HG02798 (cell line): ENCODE measurements around the gene SCN3B.

Source experiments
- ATAC-seq: cut with Tn5 transposase; IDR thresholded peaks from one replicate; pipeline ENCODE4 v1.9.1; 2021; ENCODE audit warnings: mild to moderate bottlenecking; ENCODE audit not compliant: unreplicated experiment, poor library complexity

Gene SCN3B

DNA sequence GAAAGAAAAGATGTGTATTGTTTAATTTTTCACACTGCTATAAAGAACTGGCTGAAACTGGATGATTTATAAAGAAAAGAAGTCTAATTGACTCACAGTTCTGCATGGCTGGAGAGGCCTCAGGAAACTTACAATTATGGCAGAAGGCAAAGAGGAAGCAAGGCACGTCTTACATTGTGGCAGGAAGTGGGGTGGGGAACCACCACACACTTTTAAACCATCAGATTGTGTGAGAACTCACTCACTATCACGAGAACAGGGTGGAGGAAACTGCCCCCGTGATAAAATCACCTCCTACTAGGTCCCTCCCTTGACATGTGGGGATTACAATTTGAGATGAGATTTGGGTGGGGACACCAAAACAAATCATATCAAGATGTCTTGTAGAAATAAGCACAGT is 5.5 kb upstream of the SCN3B start:
- peak; percentile 41 for ATAC-seq

DNA sequence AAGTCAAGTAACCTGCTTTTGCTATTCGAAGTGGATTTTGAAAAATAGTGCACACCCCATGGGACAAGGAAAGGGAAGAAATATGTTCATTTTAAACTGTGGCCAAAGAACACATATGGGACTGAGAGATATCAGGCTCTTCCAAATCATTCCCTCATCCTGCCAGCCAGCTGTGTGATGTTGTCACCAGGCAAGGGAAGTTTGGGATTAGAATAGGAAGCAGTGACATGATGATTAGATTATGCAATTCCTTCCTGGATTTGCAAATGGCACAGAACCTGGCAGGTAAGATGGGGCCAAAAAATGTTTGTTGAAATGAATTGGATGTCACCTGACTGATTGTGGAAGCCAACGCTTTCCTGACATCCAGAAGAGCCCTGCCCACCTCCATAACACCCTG is 4.9 kb upstream of the SCN3B start:
- no peak for ATAC-seq

DNA sequence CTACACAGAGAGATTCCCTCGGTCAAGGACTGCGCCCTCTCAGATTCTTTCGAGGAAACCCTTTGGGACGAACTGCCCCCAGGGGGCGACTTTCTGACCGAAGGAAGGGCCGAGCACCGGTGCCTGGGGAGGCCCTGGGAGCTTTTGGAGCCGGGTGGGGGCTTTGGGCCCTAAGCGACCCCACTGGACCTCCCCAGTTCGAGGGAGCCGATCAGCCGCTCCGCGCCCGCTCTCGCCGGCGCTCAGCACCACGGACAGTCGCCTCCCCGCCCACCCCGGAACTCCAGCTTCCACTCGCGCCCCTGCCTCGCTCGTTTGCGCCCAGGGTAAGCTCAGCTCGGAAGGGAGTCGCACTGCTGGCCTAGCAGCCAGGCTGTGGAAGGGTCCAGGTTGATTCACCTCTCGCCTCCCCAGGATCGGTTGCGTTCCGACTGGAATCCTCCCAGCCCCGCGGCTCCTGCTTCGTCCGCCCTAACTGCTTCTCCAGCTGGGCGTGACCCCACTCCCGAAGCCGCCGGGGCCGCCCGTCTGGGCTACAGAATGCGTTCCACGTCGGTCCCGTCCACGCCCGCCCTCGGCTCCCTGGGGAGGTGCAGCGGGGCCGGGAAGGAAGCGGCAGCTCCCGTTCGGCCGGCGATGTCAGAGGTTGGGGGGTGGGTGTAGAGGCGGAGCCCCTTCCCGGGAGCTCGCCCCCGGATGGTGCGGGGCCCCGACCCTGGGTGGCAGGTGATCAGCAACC is 428 bp downstream of the SCN3B start:
- no peak for ATAC-seq

- ATAC-seq = no peak
These were observed 969 bp downstream of the SCN3B start for GRCh38 chr11:123653483-123653826.

GRCh38 chr11:123652599-123652998 is 1.8 kb downstream of the SCN3B start:
- no peak for ATAC-seq

GRCh38 chr11:123650901-123651300 is 3.5 kb downstream of the SCN3B start:
- no peak for ATAC-seq

- no peak for ATAC-seq
These were observed 9.0 kb downstream of the SCN3B start for GRCh38 chr11:123645286-123645975.

DNA sequence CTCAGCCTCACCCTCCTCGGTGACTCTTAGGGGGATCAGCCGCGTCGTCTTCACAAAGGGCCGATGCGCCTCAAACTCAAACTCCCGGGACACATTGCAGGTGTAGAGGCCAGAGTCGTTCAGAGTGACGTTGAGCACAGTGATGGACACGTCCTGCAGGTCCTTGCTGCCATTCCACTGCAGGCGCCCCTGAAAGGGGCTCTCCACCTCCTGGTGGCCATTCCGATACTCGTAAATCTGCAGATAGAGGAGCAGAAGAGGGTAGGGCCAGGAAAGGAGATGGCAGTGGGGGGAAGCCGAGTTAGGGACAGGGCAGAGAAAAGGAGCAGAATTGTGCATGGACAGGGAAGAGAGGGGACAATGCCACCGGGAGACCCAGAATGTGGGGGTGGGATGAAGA is 12.0 kb downstream of the SCN3B start:
- ATAC-seq = no peak

GRCh38 chr11:123641495-123641840 is 13.0 kb downstream of the SCN3B start:
- no peak for ATAC-seq

DNA sequence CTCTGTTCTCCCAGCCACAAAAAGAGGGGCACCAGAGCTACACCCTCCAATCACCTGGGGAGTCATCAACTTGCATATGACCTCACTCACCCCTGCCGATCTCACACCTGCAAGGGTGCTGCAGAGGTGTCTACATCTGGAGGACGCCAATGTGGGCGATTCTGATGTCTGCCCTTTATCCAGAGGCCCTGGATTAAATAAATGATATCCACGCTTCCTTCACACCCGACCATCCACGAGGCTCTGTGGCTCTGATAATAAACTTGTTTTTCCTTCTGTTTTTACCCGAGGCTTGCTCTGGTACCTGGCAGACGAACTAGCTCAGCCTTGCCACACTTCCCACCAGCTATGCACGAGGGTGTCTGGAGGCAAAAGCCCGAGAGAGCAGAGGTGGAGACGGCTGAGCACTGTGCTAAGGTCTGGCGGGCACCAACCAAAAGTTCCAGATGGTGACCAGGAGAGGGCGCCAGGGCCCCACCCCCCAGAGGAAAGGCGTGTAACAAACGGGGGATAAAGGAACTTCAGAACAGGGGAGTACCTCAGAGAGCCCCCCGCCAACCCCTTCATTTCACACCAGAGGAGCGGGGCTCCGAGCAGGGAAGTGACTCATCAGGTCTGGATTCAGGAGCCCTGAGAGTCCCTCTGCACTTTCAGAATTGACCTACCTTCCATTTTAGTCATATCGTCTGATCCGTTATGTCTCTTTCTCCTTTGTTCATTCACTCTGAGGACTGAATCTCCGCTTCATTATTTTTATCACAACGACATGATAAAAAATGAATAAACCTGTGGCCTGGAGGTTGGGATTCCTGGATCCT is 13.5 kb downstream of the SCN3B start:
- ATAC-seq = peak; percentile 78

GRCh38 chr11:123640029-123640428 is 14.4 kb downstream of the SCN3B start:
- no peak for ATAC-seq

DNA sequence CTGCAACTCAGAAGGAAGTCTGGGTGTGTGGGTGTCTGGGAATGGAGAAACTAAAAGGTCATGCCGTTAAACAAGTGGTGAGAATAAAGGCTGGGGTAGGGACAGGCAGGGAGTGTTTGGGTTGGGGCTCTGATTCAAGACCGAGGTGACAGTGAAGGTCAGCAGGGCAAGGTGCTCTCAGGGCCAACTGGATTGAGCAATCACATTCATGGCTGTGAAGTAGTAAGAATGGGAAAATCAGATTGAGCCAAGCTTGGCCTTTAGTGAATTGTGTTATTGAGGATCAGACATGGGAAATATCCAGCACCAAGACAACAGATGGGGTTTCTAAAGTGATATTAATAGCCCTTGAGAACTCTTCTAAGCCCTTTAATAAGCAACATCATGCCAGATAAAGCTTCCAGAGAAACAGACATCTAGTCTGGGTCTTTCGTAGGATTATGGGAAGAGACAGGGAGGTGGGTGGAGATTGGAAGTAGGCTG is 24.3 kb downstream of the SCN3B start:
- ATAC-seq = no peak

GRCh38 chr11:123628936-123629683 is 25.3 kb downstream of the SCN3B start:
- ATAC-seq = no peak

- no peak for ATAC-seq
These were observed 29.4 kb downstream of the SCN3B start for GRCh38 chr11:123624974-123625373.

DNA sequence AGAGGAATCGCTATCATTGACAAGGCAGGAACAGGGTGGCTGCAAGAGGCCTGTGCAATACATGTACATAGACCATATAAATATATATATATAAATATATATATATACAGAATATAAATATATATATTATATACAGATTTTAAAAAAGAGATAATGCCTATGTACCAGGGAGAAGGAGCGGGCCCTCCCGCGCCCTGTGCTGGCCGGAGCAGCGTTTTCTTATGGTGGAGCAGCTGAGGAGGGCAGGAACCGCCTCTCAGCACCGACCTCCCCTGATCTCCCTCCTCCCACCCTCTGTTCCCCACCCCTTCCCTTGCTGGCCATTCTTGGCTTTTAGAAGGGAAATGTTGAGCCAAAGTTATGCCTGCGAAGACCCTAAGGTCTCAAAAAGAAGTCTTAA is 31.8 kb downstream of the SCN3B start:
- no peak for ATAC-seq

- ATAC-seq = no peak
These were observed 37.8 kb downstream of the SCN3B start for GRCh38 chr11:123616505-123617198.

- ATAC-seq = no peak
These were observed 42.7 kb downstream of the SCN3B start for GRCh38 chr11:123611698-123612097.

- ATAC-seq = no peak
These were observed 45.5 kb downstream of the SCN3B start for GRCh38 chr11:123608945-123609344.

GRCh38 chr11:123608371-123608770 is 46.1 kb downstream of the SCN3B start:
- no peak for ATAC-seq

GRCh38 chr11:123607781-123608180 is 46.6 kb downstream of the SCN3B start:
- no peak for ATAC-seq
